NCI-H345 treated with DMSO at 0.1 percent for 48 hours (cell line): ENCODE measurements around the gene NELL1.
"Not testable (repeated sequence)": the region's sequence is repeated elsewhere in the genome, so short reads cannot be mapped to it uniquely, and the experiment has no call there.

Experiments used
- DNase-seq: peaks from one replicate; lab custom pipeline; 2025; ENCODE audit not compliant: unreplicated experiment; lab: John Stamatoyannopoulos, UW

The NELL1 gene

DNA sequence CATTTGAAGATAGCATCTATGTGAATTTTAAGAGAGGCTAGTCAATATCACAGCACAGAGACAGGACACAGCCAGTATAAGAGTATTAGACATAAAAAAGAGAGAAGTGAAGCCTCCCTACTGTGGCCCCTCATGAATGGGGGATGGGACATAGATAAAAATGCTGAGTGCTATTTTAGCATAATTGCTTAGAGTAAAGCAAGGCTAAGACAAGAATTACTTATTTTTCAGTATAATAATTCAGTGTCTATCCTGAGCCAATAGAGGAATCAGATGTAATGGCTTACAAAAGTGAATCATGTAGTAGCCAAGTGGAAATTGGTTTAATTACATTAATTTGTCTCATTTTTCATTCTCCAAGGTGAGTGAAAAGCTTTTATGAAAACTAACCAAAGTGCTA, 419.5 kb downstream of the NELL1 start:
- no peak for DNase-seq

DNA sequence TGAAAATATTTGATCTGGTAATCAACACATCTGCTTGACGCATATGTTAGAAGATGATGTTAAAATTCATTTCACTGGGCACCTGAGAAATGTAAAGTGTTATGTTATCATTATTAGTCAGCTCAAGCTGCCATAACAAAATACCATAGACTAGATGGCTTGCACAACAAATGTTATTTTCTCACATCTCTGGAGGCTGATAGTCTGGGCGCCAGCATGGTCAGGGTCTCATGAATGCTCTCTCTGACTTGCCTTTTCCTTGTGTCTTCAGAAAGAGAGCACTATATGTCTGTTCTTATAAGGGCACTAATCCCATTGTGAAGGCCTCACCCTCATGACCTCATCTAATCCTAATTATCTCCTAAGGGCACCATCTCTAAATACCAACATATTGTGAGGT, 435.3 kb downstream of the NELL1 start:
- no peak for DNase-seq

DNA sequence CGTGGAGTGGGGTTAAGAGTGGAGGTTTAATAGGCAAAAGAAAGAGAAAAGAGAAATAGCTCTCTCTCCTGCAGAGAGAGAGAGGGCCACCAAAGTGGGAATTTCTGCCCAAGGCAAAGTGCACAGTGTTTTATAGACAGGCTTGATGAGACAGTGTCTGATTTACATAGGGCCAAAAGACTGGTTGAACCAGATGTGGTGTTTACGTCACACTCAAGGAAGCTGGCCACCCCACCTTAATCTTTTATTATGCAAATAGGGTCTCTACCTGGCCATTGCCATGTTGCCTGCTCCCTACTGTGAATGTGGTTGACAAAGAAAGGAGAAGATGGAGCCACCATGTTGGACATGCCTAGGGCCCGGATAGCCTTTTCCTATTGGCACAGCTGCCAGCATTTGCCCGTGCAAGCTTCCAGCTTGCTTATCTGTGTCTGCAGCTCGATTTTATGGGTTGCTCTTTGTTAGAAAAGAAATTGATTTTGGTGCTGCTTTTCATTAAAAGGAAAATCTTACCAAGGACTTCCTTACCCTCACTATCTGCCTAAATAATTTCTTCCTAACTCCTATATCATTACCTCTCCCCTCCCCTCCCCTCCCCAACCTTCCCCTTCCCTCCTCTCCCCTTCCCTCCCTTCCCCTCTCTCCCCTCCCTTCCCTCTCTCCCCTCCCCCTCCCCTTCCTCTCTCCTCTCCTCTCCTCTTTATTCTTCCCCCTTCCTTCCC, 436.0 kb downstream of the NELL1 start:
- DNase-seq = no peak

DNA sequence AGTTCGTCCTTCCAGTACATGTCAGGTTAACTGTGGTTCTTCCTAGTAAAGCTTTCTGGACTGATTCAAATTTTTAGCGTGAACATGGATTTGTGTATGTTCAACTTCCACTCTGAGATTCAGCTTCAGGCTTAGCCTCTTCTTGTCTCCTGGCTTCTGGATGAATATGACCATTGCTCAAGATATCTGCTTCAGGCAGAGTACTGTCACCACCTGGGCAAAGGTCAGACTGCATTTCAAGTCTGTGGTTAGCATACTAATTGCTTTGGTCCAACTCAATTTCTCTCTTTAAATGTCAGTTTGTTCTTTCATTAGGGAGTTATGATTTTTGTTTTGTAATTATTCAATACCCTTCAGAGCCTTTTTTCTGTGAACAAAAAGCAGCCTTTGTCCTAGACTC, 440.0 kb downstream of the NELL1 start:
- DNase-seq = no peak

DNA sequence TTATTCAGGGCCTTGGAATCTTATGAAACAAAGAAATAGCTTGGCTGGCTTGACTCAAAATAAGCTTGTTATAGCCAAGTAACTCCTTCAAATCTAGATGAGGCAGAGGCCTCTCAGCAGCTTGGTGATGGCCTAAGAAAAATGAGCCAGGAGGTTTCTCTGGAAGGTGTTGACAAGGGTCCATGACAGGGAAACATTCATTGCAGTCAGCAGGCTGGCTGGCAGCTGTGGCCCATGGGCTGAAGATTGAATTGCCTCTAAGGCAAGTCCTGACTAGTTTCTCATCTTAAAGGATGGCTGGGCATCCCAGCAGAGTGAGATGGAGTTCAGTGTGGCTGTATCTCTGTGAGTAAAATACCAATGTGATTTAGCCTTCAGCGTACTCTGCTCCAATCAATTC, 441.0 kb downstream of the NELL1 start:
- DNase-seq = no peak

DNA sequence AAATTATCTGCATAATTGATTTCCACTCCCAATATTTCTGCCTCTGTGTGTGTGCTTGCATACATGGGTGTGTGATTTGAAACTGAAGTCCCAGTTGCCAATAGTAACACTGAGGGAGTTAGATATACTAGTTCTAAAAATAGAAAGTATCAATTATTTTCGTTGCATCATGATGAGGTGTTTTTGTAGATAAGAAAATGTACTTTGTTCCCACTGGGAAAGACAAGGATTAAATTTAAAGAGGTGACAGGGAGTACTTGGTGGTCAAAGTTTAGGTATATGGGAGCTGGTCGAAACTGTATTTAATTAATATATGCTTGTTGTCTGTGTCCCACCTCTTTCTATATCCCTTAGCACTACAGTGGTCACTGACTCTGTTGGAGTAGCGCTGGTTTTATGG, 444.5 kb downstream of the NELL1 start:
- no peak for DNase-seq

DNA sequence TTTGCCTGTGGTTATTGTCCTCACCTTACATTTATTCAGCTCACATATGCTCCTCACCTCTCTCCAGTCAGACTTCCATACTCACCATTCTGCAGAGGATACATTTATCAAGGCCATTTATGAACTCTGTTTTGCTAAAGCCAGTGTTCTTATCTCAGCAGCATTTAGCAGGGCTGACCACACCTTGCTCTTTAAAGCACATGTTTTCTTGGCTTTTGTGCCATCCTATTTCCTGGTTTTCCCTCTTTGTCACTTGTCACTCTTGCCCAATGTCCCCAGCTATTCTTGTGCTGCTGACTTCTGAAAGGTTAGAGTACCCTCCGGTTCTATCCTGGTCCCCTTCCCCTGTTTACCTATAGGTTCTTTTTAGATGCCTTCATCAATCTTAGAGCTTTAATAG, 446.6 kb downstream of the NELL1 start:
- no peak for DNase-seq

DNA sequence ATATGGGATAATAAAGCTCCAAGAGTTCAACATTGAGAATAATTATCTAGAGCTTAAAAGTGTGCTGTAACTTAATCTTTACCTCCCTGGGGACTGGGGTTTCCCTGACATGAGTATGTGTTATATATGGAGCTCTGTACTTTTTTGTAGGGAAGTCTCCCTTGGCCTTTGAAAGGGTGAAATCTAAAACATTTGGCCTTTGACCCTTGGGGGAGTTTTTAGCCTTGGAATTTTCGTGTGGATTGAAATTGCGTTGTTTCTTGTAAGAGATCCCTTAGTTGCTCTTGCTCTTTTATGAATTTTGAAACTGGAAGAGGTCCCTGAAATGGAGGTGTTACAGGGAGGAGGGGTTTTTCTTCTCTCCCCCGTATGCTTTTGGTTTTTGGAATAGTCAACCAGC, 450.0 kb downstream of the NELL1 start:
- DNase-seq = no peak

DNA sequence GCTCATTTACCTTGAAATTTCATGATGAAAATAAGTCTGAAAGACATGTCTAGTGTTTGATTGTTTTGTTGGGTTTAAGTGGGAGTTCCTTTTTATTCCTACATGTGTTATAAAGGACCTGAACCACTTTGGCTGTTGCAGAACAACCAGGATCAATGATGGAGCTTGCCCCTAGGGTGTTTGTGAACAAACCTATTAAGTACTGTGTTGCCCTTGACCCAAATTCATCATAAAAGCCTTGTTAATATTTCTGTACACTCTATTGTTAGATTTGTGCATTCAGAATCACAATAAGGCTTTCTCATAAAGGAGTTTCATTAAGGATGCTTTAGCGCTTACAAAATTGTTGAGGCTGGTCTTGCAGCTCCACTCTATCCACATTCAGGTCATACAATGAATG, 452.6 kb downstream of the NELL1 start:
- no peak for DNase-seq

DNA sequence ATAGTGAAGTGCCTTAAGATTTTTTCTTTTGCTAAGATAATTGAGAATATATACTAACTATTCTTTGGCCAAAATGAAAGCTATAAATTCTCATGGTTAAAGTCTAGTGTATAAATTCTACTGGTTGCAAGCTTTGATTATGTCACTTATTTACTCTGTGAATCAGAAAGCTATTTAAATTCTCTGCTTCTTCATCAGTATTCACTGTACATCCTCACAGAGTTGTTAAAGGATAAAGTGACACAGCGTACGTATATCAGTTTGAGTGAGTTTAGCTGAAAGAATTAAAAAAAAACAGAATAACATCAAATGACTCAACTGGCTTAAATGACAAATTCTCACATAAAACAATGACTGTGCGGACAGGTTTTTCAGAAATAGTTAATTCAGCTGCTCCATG, 453.1 kb downstream of the NELL1 start:
- DNase-seq = no peak

DNA sequence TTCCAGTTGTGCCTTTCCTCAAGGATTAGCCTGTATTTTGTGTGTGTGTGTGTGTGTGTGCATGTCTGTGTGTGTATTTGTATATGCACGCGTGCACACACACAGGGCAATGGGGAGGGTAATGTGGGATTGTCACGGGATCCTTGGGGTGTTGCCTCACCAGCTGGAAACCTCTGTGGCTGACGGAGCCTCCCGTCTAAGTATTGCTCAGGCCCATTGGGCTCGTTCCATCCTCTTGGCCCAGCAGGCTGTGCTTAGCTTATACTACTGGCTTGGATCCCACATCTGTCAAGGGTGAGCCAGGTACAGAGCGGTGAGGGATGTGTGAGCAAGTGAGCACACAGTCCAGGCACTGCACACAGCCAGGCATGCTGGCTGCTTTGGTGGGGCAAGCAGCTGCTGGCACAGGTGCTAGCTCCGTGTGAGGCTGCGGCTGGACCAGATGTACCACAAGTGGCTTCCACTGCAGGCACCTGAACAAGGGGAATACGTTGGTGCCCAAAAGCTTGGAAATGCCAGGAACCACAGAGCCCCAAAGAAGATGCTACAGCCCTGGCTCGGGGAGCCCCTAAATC, 462.8 kb downstream of the NELL1 start:
- no peak for DNase-seq

DNA sequence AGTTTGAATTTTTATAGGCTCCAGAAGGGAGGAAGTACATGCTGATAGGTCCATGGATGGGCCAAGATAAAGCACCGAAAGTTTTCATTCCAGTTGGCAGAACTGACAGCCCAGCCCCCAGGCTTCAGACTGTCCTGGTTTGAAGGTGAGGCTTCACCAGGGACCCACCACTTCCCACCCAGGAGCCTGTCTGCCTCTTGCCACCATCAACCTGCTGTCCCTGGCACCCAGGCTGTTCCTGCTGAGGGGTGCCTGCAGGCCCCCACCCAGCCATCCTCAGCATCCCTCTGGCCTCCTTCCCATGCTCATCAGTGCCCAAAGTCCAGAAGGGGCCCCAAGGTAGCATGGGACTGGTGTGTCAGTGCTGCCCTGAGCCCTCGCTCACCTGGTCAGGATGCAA, 463.9 kb downstream of the NELL1 start:
- DNase-seq = no peak

DNA sequence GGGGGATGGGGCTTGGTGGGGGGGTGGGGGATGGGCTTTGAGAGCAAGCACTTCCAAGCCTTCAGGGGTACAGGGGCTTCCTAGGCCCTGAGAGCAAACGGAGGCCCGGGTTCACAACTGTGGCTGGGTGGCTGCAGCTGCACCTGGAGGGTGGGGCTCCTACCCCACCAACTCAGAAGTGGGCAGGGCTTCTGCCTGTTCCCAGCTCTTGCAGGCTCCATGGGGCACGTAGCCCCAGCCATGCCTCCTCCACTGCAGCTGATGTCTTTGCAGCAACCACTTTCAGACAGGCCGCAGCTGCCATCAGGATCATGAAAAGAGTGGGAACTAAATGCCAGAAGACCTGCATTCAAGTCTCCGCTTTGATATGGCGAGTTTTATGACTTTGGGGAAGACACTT, 464.3 kb downstream of the NELL1 start:
- no peak for DNase-seq

DNA sequence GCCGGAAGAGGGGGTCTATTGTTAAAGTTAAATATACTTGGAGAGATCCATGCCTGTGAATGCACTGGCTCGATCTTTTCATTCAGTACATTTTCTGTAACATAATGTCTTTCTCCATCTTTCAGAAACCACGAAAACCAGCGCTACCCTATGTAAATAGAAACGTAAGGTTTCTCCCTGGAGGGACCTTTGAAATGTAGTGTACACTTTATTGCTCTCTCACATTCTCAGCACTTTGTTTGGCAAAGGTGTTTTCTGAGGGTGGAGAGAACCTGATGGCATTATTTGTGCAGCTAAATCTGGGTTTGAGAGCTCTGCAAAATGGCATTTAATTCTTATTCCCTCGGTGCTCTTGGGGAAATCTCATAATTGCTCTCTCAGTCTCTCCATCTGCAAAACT, 468.4 kb downstream of the NELL1 start:
- no peak for DNase-seq

DNA sequence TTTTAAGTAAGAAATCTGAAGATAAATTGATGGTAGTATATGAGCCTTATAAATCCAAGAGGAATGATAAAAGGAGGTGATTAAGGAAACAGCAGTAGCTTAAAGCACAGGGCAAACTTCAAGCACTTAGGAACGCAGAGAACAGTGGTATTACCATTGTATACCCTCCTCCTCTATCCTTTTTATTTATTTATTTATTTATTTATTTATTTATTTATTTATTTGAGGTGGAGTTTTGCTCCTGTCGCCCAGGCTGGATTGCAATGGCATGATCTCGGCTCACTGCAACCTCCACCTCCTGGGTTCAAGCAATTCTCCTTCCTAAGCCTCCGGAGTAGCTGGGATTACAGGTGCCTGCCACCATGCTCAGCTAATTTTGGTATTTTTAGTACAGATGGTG, 472.2 kb downstream of the NELL1 start:
- not testable (repeated sequence) for DNase-seq

DNA sequence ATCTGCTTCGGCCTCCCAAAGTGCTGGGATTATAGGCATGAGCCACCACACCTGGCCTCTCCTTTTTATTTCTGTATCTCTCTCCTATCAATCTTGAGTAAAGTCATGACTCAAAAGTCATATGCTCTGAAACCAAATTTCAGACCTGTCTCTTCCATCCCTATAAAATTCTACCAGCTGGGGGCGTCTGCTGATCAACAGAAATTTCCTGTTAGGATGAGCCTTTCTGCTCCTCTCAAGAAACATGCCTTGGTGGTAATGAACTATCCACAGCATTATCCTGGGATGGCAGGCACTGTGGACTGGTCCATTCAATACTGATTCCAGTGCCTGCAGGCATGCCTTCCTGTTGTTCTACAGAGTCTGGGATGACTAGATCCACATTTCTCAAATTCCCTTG, 472.6 kb downstream of the NELL1 start:
- DNase-seq = no peak

DNA sequence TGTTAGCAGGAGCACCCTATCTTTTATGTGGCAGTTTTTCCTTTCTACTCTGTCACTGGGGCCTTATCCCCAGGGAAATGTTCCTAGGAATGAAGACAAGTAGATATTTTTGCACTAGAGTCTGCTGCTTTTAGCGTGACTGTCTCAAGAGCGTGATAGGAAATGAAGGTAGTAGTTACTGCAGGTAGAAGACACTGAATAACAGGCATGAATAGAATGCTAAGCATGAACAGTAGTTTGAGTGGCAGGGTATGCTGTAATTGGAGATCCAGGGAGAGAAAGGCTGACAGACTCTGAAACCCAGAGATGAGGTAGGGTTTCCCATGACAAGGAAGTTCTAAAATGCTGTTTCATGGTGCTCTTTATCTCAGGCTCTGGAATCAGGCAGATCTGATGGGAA, 475.1 kb downstream of the NELL1 start:
- DNase-seq = no peak

DNA sequence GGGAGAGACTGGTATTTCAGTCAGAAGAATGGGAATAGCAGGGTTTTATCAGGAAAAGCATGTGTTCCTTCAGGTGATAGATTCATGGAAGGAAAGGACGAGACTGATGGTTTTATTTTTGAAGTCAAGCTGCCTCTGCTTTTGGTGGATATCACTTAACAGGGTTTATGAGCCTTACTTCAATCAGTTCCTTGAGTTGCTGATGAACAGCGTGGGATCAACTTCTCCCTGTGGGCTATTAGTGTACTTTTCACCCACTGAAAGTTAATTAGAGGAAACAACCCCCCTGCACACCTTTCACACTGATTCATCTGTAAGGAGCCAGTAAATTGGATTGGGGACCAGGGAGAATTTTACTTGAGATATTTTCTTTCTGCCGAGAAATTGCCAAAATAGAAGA, 479.0 kb downstream of the NELL1 start:
- no peak for DNase-seq

DNA sequence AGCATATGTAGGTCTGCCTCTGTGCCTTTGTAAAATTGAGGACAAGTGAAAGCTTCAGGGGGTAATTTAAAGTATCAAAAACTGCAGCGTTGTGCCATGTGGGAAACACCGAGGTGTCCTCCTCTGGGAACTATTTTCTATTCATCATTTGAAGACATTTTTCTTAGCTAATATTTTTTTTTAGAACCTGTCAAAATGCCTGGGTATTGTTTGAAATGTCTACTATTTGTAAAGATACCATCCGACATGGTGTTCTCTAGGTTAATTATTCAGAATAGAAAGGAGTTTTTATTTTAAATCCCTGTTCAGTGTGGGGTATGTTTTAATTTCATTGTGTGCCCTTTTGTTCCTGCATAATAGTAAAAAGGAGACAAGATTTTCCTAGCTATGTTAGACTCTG, 490.8 kb downstream of the NELL1 start:
- DNase-seq = no peak

DNA sequence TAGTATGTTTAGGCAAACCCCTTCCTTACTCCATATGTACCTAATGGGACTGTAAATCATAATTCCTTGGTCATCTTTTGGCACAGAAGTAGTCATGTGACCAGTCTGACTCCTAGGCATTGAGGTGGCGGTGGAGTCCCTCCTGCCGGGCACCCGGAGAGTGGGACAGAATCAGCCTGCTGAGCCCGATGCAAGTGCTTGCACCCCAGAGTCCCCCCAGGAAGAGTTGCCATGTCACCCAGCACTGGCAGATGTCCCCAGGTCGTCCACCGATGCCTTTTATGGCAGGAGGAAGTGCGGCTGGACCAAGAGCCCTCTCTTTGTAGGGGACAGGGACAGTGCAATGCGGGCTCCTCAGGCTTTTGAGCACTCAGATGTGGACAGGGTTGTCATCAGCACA, 500.3 kb downstream of the NELL1 start:
- DNase-seq = no peak

DNA sequence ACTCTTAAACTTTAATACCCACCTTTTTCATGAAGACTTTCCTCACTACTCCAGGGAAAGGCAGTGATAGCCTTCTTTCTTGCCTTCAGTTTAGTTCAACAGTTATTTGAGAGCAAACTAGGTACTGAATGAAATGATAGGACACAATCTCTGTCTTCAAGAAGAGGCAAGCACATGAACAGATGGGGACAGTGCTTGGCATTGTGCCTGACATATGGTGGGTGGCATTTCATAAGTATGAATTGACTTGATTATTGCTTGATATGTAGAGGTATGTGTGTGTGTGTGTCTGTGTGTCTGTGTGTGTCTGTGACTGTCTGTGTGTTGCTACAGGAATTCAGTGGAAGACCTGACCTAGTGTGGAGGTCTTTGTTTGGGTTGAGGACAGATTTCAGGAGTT, 504.1 kb downstream of the NELL1 start:
- DNase-seq = no peak

DNA sequence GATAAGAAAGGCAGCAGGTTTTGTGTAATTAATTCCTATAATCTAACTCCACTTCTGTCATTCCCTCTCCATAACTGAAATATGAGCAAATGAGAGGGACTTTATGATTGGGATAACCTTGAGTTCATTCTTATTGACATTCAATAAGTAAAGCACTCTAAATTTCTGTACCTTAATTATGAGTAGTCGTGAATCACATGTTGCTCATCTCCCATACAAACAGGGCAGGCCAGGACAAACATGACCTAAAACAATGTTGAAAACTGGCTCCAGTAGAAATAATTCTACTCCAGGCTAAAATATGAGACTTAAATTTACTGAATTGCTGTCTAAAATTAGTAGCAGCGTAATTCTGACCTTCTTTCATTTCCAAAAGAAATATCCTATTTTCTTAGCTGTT, 505.4 kb downstream of the NELL1 start:
- DNase-seq = no peak

DNA sequence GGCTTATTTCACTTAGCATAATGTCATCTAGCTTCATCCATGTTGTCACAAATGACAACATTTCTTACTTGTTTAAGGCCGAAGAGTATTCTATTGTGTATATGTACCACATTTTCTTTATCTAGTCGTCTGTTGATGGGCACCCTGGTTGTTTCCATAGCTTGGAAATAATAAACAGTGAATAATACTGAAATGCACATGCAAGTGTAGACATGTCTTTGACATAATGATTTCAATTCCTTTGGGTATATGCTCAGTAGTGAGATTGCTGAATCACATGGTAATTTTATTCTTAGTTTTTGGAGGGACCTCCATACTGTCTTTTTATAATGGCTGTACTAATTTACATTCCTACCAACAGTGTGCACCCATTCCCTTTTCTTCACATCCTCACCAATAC, 508.0 kb downstream of the NELL1 start:
- no peak for DNase-seq
